WERI-Rb-1 (cell line): Measurements from ENCODE around the gene IGFBP4.

Source experiments
- DNase-seq: peaks from one replicate; pipeline ENCODE4 v3.0.0-alpha.2; 2020
- H3K27ac ChIP-seq: fragments of 250-450 bp; sonication (Bioruptor Pico); 2 replicates; pipeline ENCODE4 v1.5.1; 2020; ENCODE audit warnings: mild to moderate bottlenecking, moderate library complexity
- H3K27me3 ChIP-seq: fragments of 250-450 bp; sonication (Bioruptor Pico); 2 replicates; pipeline ENCODE4 v1.5.1; 2021; ENCODE audit warnings: mild to moderate bottlenecking, low read depth, moderate library complexity; ENCODE audit not compliant: insufficient read depth, severe bottlenecking
- H3K36me3 ChIP-seq: fragments of 250-450 bp; sonication (Bioruptor Pico); 2 replicates; pipeline ENCODE4 v1.5.1; 2020; ENCODE audit warnings: mild to moderate bottlenecking, moderate library complexity
- H3K4me3 ChIP-seq: 2 replicates; pipeline ENCODE4 v1.5.1; 2011; ENCODE audit warnings: low read depth, mild to moderate bottlenecking, control low read depth, low read length
- H3K9me3 ChIP-seq: fragments of 250-450 bp; sonication (Bioruptor Pico); 2 replicates; pipeline ENCODE4 v1.5.1; 2021; ENCODE audit warnings: mild to moderate bottlenecking, moderate library complexity; ENCODE audit not compliant: severe bottlenecking
- CTCF ChIP-seq: IDR thresholded peaks from 2 replicates; pipeline ENCODE4 v1.5.1; 2011; ENCODE audit warnings: low read depth, mild to moderate bottlenecking, control low read depth, inconsistent platforms, low read length

IGFBP4 gene

DNA sequence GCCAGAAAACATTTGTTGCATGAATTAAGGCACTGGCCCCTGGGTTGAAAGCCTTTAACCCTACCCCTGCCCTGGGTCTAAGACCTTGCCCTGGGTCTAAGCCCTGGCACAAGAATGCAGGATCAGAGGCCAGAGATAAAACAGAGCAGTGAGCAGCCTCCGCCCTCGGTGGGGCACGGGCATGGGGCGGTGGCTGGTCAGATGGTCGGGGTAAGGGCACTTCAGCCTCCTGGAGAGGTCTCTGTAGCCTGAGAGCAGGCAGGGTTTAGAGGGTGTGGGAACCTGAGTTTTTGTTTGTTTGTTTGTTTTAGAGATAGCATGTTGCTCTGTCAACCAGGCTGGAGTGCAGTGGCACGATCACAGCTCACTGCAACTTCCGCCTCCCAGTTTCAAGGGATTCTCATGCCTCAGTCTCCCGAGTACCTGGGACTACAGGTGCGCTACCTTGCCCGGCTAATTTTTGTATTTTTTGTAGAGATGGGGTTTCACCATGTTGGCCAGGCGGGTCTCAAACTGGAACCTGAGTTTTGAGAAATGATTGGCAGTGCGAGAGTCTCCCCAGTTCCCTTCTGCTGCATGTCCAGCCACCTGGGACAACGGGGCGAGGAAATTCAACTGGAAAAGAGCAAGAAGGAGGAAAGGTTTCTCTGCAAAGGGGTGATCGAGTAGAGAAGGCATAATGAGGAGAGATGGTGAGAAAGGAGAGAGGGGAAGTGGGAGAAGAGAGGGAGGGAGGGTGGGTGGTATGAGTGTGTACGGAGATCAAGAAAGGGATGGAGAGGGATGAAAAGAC is 30.5 kb downstream of the IGFBP4 start:
- no peak for DNase-seq
- H3K36me3 ChIP-seq, result no peaks in the 10 kb centered on the region
- H3K27ac ChIP-seq, result peak overlapping the region; percentile 59
- H3K27me3 ChIP-seq, result no peaks in the 10 kb centered on the region
- peaks cover 16% of the 10 kb centered on the region for H3K9me3 ChIP-seq
- no peak overlapping the region for H3K4me3 ChIP-seq
- TF ChIP-seq CTCF, result no peak

- peak overlapping the region; percentile 80 for H3K27ac ChIP-seq
- peak; percentile 98 for DNase-seq
- H3K9me3 ChIP-seq, result peaks cover 16% of the 10 kb centered on the region
- no peak overlapping the region for H3K4me3 ChIP-seq
- H3K36me3 ChIP-seq, result no peaks in the 10 kb centered on the region
- no peak for TF ChIP-seq CTCF
- H3K27me3 ChIP-seq, result no peaks in the 10 kb centered on the region
These were observed 31.3 kb downstream of the IGFBP4 start for GRCh38 chr17:40474419-40475002.

GRCh38 chr17:40475234-40475908 is 32.1 kb downstream of the IGFBP4 start:
- Histone ChIP-seq H3K27me3 (no peaks in the 10 kb centered on the region), H3K36me3 (no peaks in the 10 kb centered on the region), H3K4me3 (no peak overlapping the region), H3K9me3 (peaks cover 16% of the 10 kb centered on the region), H3K27ac (peak overlapping the region; percentile 80)
- DNase-seq, result no peak
- no peak for TF ChIP-seq CTCF

DNA sequence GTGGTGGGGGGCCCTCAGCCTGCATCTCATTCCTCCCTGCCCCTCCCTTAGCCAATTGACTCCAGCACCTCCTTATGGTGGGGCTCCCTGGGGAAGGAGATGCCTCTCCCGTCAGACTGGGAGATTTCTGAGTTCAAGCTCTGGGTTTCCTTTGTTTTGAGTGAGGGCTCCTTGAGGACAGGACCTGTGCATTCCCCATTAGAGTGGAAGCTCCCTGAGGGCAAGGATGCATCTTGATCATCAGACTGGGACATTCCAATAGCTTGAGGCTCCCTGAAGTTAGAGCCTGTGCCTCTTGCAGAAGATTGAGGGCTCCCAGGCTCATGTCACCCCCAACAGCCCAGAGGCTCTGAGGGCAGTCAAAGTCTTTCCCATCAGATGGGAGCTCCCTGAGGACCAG is 34.5 kb downstream of the IGFBP4 start:
- H3K9me3 ChIP-seq, result peaks cover 10% of the 10 kb centered on the region

DNA sequence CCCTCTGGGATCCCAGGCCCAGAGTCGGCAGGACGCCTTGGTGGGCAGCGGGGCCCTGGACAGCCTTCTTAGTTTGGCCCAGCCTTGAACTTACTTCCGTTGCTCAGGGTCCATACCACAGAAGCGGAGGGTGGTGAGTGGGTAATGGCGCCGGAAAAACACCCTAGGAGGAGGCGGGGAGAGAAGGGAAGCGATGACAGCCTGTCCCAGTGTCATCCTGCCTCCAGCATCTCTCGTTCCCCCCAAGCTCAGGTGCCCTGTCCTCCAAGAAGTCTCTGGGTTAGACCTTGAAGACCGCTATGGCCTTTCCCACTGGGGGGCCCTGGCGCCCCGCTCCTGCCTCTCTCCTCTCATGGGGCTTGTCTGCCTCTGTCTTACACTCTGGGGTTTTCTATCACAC is 35.2 kb downstream of the IGFBP4 start:
- no peaks in the 10 kb centered on the region for H3K36me3 ChIP-seq
- no peak for TF ChIP-seq CTCF
- H3K4me3 ChIP-seq, result no peak overlapping the region

More for the DNA sequence above, 34.5 kb downstream of the IGFBP4 start:
- Histone ChIP-seq H3K36me3 (no peaks in the 10 kb centered on the region), H3K27me3 (no peaks in the 10 kb centered on the region), H3K27ac (no peak overlapping the region), H3K4me3 (no peak overlapping the region)
- no peak for DNase-seq
- no peak for TF ChIP-seq CTCF

More for the DNA sequence above, 35.2 kb downstream of the IGFBP4 start:
- Histone ChIP-seq H3K9me3 (peaks cover 7% of the 10 kb centered on the region), H3K27ac (no peak overlapping the region), H3K27me3 (no peaks in the 10 kb centered on the region)
- no peak for DNase-seq
